GM19467 (cell line): ENCODE results near the gene CLSTN3.
"Not testable (repeated sequence)": the region's sequence is repeated elsewhere in the genome, so short reads cannot be mapped to it uniquely, and the experiment has no call there.

Experiments
- ATAC-seq: cut with Tn5 transposase; IDR thresholded peaks from one replicate; pipeline ENCODE4 v1.9.1; 2021; ENCODE audit warnings: mild to moderate bottlenecking, moderate library complexity; ENCODE audit not compliant: unreplicated experiment

Gene CLSTN3

GRCh38 chr12:7103837-7104584 lies 26.2 kb upstream of the CLSTN3 start:
- ATAC-seq = no peak

GRCh38 chr12:7106082-7106481 lies 24.1 kb upstream of the CLSTN3 start:
- ATAC-seq = no peak

- ATAC-seq = not testable (repeated sequence)
Measured at GRCh38 chr12:7107181-7107580, 23.0 kb upstream of the CLSTN3 start.

- ATAC-seq = no peak
Measured at GRCh38 chr12:7107636-7108002, 22.6 kb upstream of the CLSTN3 start.

- ATAC-seq = peak; percentile 86
Measured at GRCh38 chr12:7108003-7108795, 22.0 kb upstream of the CLSTN3 start.

- ATAC-seq = peak; percentile 7
Measured at GRCh38 chr12:7108796-7109571, 21.2 kb upstream of the CLSTN3 start, which contains the start of gene C1RL. C1RL (minus strand) TSS chr12:7109214; CDS start chr12:7109180, 34 bp downstream.

GRCh38 chr12:7109572-7109920 lies 20.6 kb upstream of the CLSTN3 start:
- no peak for ATAC-seq

- ATAC-seq = no peak
Measured at GRCh38 chr12:7110661-7111060, 19.5 kb upstream of the CLSTN3 start.

GRCh38 chr12:7112041-7112440 lies 18.1 kb upstream of the CLSTN3 start:
- ATAC-seq = no peak

GRCh38 chr12:7113389-7113871 lies 16.7 kb upstream of the CLSTN3 start:
- no peak for ATAC-seq

- ATAC-seq = no peak
Measured at GRCh38 chr12:7114008-7114407, 16.2 kb upstream of the CLSTN3 start.

GRCh38 chr12:7114851-7115250 lies 15.3 kb upstream of the CLSTN3 start:
- ATAC-seq = no peak

- no peak for ATAC-seq
Measured at GRCh38 chr12:7116196-7116595, 14.0 kb upstream of the CLSTN3 start.

GRCh38 chr12:7116916-7117315 lies 13.3 kb upstream of the CLSTN3 start:
- ATAC-seq = no peak

- ATAC-seq = no peak
Measured at GRCh38 chr12:7117670-7118069, 12.5 kb upstream of the CLSTN3 start.

- ATAC-seq = no peak
Measured at GRCh38 chr12:7118881-7119280, 11.3 kb upstream of the CLSTN3 start.

GRCh38 chr12:7120166-7120565 lies 10.0 kb upstream of the CLSTN3 start:
- ATAC-seq = no peak

GRCh38 chr12:7121324-7121723 lies 8.8 kb upstream of the CLSTN3 start:
- ATAC-seq = no peak

GRCh38 chr12:7122811-7123769 lies 7.1 kb upstream of the CLSTN3 start:
- no peak for ATAC-seq

GRCh38 chr12:7123806-7124522 lies 6.2 kb upstream of the CLSTN3 start:
- ATAC-seq = no peak
